GM12878 (cell line): Measurements from ENCODE around the gene PAXX. TPM values are rescaled to one million over a fixed set of nuclear protein-coding genes. Genes with fewer than 3 reads are reported as not detected.
A peak's percentile ranks its signal among the peaks of the same experiment; 100 is the strongest.

Experiments used
- CHD2 ChIP-seq: IDR thresholded peaks from 2 replicates; pipeline ENCODE4 v1.6.1; 2011; ENCODE audit warnings: low read depth, low read length, improper control_type of control experiment, borderline replicate concordance
- CHD4 ChIP-seq: fragments of 200-600 bp; sonication (generic); IDR thresholded peaks from 2 replicates; pipeline ENCODE4 v1.6.1; 2016; ENCODE audit warnings: mild to moderate bottlenecking
- DPF2 ChIP-seq: fragments of 450-650 bp; IDR thresholded peaks from 2 replicates; pipeline ENCODE4 v1.6.1; 2017; ENCODE audit warnings: mild to moderate bottlenecking
- EED ChIP-seq: sonication (generic); IDR thresholded peaks from 2 replicates; pipeline ENCODE4 v1.6.1; 2016; ENCODE audit warnings: antibody characterized with exemption, low read depth
- HCFC1 ChIP-seq: fragments of 150-350 bp; IDR thresholded peaks from 2 replicates; pipeline ENCODE4 v1.6.1; 2014; ENCODE audit warnings: low read length
- IKZF1 ChIP-seq: fragments of 450-650 bp; conservative IDR thresholded peaks from 2 replicates; pipeline ENCODE4 v1.6.1; 2017; ENCODE audit warnings: antibody characterized with exemption, mild to moderate bottlenecking
- PML ChIP-seq: IDR thresholded peaks from 2 replicates; pipeline ENCODE4 v1.6.1; 2012; ENCODE audit warnings: low read length, inconsistent platforms
- RB1 ChIP-seq: fragments of 450-650 bp; formaldehyde crosslinking; IDR thresholded peaks from 2 replicates; pipeline ENCODE4 v1.6.1; 2017; ENCODE audit warnings: mild to moderate bottlenecking, borderline replicate concordance
- SIN3A ChIP-seq: IDR thresholded peaks from 2 replicates; pipeline ENCODE4 v1.6.1; 2012; ENCODE audit warnings: low read depth, low read length, improper control_type of control experiment
- STAT3 ChIP-seq: IDR thresholded peaks from 2 replicates; pipeline ENCODE4 v1.6.1; 2011; ENCODE audit warnings: low read depth, low read length, improper control_type of control experiment
- SUZ12 ChIP-seq: fragments of 200-600 bp; sonication (generic); IDR thresholded peaks from one replicate; pipeline ENCODE4 v1.6.1; 2018; ENCODE audit warnings: antibody characterized with exemption, mild to moderate bottlenecking; ENCODE audit not compliant: unreplicated experiment
- USF2 ChIP-seq: IDR thresholded peaks from 2 replicates; pipeline ENCODE4 v1.6.1; 2011; ENCODE audit warnings: low read depth, low read length, improper control_type of control experiment, borderline replicate concordance
- ZNF592 ChIP-seq: fragments of 450-650 bp; IDR thresholded peaks from 2 replicates; pipeline ENCODE4 v1.6.1; 2017; ENCODE audit warnings: mild to moderate bottlenecking, moderate library complexity
- polyA plus RNA-seq, 11 experiments: library from polyadenylated mRNA; depleted of rRNA in 4 of 11; unstranded in 6 of 11; stranded (reverse) in 5 of 11; fragments of >200 nt; fragmentation: Nextera tagmentation in 4 of 11; fragmentation: Illumina TruSeq in 1 of 11; extraction: Ambion mirVana in 4 of 11; extraction: Trizol in 1 of 11; gene quantifications; 1 replicate in 1 of 11; 2 replicates in 10 of 11; pipeline versions ENCODE4 v1.2.1 to v1.2.3, GENCODE V29; 2011 to 2016; ENCODE audit warnings: inconsistent platforms in 2 of 11, missing spikeins in 2 of 11, low read depth in 1 of 11
- total RNA-seq, 4 experiments: library from RNA; depleted of rRNA in 3 of 4; stranded (reverse); fragments of >200 nt in 3 of 4; fragmentation: Illumina TruSeq in 1 of 4; extraction: Trizol in 1 of 4; gene quantifications; 2 replicates each; pipeline versions ENCODE4 v1.2.1 to v1.2.3, GENCODE V29; 2013 to 2021
- TF ChIP-seq, protein P1 (sequence below): fragments of 150-350 bp; IDR thresholded peaks from 2 replicates; pipeline ENCODE4 v1.6.1; 2016; ENCODE audit warnings: low read depth, low read length
- TF ChIP-seq, protein P2 (sequence below): fragments of 450-650 bp; IDR thresholded peaks from 2 replicates; pipeline ENCODE4 v1.6.1; 2017; ENCODE audit warnings: mild to moderate bottlenecking, low read depth, inconsistent platforms; ENCODE audit not compliant: poor library complexity, severe bottlenecking
- TF ChIP-seq, protein P3 (sequence below), 3 experiments: IDR thresholded peaks in 2 of 3; conservative IDR thresholded peaks in 1 of 3; 2 replicates each; pipeline ENCODE4 v1.5.1; 2011; ENCODE audit warnings: low read depth in 3 of 3, low read length in 3 of 3, mild to moderate bottlenecking in 3 of 3, control low read depth in 2 of 3, moderate library complexity in 2 of 3, inconsistent platforms in 1 of 3, mixed read lengths in 1 of 3; ENCODE audit not compliant: control insufficient read depth in 2 of 3, insufficient read depth in 1 of 3; ENCODE audit errors: extremely low read depth in 1 of 3

Gene PAXX
- total and polyA plus RNA-seq, 10 of the 15 experiments (the other 5 are each of a cell fraction or from before 2014, with no cell fraction given) = 0.18 to 60.6 (median 29.5) TPM

- TF ChIP-seq, protein P1, sequence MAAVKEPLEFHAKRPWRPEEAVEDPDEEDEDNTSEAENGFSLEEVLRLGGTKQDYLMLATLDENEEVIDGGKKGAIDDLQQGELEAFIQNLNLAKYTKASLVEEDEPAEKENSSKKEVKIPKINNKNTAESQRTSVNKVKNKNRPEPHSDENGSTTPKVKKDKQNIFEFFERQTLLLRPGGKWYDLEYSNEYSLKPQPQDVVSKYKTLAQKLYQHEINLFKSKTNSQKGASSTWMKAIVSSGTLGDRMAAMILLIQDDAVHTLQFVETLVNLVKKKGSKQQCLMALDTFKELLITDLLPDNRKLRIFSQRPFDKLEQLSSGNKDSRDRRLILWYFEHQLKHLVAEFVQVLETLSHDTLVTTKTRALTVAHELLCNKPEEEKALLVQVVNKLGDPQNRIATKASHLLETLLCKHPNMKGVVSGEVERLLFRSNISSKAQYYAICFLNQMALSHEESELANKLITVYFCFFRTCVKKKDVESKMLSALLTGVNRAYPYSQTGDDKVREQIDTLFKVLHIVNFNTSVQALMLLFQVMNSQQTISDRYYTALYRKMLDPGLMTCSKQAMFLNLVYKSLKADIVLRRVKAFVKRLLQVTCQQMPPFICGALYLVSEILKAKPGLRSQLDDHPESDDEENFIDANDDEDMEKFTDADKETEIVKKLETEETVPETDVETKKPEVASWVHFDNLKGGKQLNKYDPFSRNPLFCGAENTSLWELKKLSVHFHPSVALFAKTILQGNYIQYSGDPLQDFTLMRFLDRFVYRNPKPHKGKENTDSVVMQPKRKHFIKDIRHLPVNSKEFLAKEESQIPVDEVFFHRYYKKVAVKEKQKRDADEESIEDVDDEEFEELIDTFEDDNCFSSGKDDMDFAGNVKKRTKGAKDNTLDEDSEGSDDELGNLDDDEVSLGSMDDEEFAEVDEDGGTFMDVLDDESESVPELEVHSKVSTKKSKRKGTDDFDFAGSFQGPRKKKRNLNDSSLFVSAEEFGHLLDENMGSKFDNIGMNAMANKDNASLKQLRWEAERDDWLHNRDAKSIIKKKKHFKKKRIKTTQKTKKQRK = peak; percentile 65; the same call in 1 of the 2 replicates
- TF ChIP-seq RB1 (peak; percentile 73; the same call in 1 of the 2 replicates), SUZ12 (no peak), PML (no peak), CHD4 (no peak), CHD2 (peak; percentile 25; the same call in 1 of the 2 replicates), HCFC1 (peak; percentile 66), USF2 (no peak), ZNF592 (no peak), IKZF1 (peak; percentile 94), STAT3 (no peak), SIN3A (no peak; the same call in 1 of the 2 replicates), EED (no peak), DPF2 (peak; percentile 93; the same call in 1 of the 2 replicates)
- TF ChIP-seq, protein P2, sequence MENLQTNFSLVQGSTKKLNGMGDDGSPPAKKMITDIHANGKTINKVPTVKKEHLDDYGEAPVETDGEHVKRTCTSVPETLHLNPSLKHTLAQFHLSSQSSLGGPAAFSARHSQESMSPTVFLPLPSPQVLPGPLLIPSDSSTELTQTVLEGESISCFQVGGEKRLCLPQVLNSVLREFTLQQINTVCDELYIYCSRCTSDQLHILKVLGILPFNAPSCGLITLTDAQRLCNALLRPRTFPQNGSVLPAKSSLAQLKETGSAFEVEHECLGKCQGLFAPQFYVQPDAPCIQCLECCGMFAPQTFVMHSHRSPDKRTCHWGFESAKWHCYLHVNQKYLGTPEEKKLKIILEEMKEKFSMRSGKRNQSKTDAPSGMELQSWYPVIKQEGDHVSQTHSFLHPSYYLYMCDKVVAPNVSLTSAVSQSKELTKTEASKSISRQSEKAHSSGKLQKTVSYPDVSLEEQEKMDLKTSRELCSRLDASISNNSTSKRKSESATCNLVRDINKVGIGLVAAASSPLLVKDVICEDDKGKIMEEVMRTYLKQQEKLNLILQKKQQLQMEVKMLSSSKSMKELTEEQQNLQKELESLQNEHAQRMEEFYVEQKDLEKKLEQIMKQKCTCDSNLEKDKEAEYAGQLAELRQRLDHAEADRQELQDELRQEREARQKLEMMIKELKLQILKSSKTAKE = no peak
- TF ChIP-seq, protein P3, sequence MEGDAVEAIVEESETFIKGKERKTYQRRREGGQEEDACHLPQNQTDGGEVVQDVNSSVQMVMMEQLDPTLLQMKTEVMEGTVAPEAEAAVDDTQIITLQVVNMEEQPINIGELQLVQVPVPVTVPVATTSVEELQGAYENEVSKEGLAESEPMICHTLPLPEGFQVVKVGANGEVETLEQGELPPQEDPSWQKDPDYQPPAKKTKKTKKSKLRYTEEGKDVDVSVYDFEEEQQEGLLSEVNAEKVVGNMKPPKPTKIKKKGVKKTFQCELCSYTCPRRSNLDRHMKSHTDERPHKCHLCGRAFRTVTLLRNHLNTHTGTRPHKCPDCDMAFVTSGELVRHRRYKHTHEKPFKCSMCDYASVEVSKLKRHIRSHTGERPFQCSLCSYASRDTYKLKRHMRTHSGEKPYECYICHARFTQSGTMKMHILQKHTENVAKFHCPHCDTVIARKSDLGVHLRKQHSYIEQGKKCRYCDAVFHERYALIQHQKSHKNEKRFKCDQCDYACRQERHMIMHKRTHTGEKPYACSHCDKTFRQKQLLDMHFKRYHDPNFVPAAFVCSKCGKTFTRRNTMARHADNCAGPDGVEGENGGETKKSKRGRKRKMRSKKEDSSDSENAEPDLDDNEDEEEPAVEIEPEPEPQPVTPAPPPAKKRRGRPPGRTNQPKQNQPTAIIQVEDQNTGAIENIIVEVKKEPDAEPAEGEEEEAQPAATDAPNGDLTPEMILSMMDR (IDR thresholded peaks at IDR 0.05 in 2 of 3, conservative IDR thresholded peaks at IDR 0.05 in 1 of 3; ENCODE audit: control insufficient read depth in 2 of 3, extremely low read depth in 1 of 3, insufficient read depth in 1 of 3, low read depth in 3 of 3, low read length in 3 of 3) = peak; percentile 95 to 98 (median 98); a peak in 5 of 6 replicates
Measured at GRCh38 chr9:136944519-136945332, 47.5 kb upstream of the PAXX start, which contains the start of the genes C8G and FBXW5 (continued).
